HepG2 (cell line): Measurements from ENCODE around the gene ZNF524. TPM values are rescaled to one million over a fixed set of nuclear protein-coding genes. Genes with fewer than 3 reads are reported as not detected.

Source experiments
- ARID5B ChIP-seq: IDR thresholded peaks from 2 replicates; pipeline ENCODE4 v1.4.0; 2020; ENCODE audit warnings: mild to moderate bottlenecking, missing genetic modification reagents
- DRAP1 ChIP-seq: IDR thresholded peaks from 2 replicates; pipeline ENCODE4 v1.6.1; 2016; ENCODE audit warnings: missing genetic modification reagents, missing compliant biosample characterization
- GABPA ChIP-seq, 2 experiments: IDR thresholded peaks; 2 replicates each; pipeline ENCODE4 v1.6.1; 2011 to 2016; ENCODE audit warnings: low read depth in 2 of 2, low read length in 1 of 2, missing biosample characterization in 1 of 2, missing genetic modification characterization in 1 of 2
- ISX ChIP-seq: sonication (generic); formaldehyde crosslinking; conservative IDR thresholded peaks from 2 replicates; pipeline ENCODE4 v1.5.0; 2020; ENCODE audit warnings: missing genetic modification reagents
- KLF11 ChIP-seq: IDR thresholded peaks from 2 replicates; pipeline ENCODE4 v1.6.1; 2016; ENCODE audit warnings: missing compliant biosample characterization
- MTA1 ChIP-seq: sonication (generic); formaldehyde crosslinking; IDR thresholded peaks from 2 replicates; pipeline ENCODE4 v1.4.0; 2020; ENCODE audit warnings: missing genetic modification reagents, mild to moderate bottlenecking, borderline replicate concordance
- NCOA1 ChIP-seq: sonication (generic); formaldehyde crosslinking; IDR thresholded peaks from 2 replicates; pipeline ENCODE4 v1.9.0; 2021; ENCODE audit warnings: missing genetic modification reagents
- POLR2AphosphoS5 ChIP-seq: IDR thresholded peaks from 2 replicates; pipeline ENCODE4 v1.6.1; 2012; ENCODE audit warnings: low read depth, low read length
- RFX1 ChIP-seq: fragments of 450-650 bp; IDR thresholded peaks from 2 replicates; pipeline ENCODE4 v1.6.1; 2017
- SALL1 ChIP-seq: sonication (generic); formaldehyde crosslinking; IDR thresholded peaks from 2 replicates; pipeline ENCODE4 v1.8.0; 2022; ENCODE audit warnings: mild to moderate bottlenecking, missing genetic modification reagents
- SOX13 ChIP-seq, 3 experiments: fragments of 450-650 bp in 1 of 3; sonication (generic) in 1 of 3; formaldehyde crosslinking in 1 of 3; IDR thresholded peaks in 2 of 3; conservative IDR thresholded peaks in 1 of 3; 2 replicates each; pipeline versions ENCODE4 v1.5.0 to v1.6.1; 2016 to 2020; ENCODE audit warnings: antibody characterized with exemption in 1 of 3, mild to moderate bottlenecking in 1 of 3, missing compliant biosample characterization in 1 of 3, missing genetic modification reagents in 1 of 3, moderate library complexity in 1 of 3
- SP4 ChIP-seq: sonication (generic); formaldehyde crosslinking; IDR thresholded peaks from 2 replicates; pipeline ENCODE4 v1.8.1; 2023; ENCODE audit warnings: mild to moderate bottlenecking, missing genetic modification reagents
- TGIF2 ChIP-seq: IDR thresholded peaks from 2 replicates; pipeline ENCODE4 v1.6.1; 2016; ENCODE audit warnings: control low read depth, missing compliant biosample characterization
- THYN1 ChIP-seq: sonication (generic); formaldehyde crosslinking; IDR thresholded peaks from 2 replicates; pipeline ENCODE4 v1.8.1; 2023; ENCODE audit warnings: low read depth, mild to moderate bottlenecking, moderate library complexity, missing genetic modification reagents, borderline replicate concordance
- ZFP36L1 ChIP-seq: sonication (generic); formaldehyde crosslinking; IDR thresholded peaks from 2 replicates; pipeline ENCODE4 v1.8.0; 2022; ENCODE audit warnings: mild to moderate bottlenecking, missing genetic modification reagents, moderate library complexity
- ZMYM3 ChIP-seq: sonication (generic); formaldehyde crosslinking; IDR thresholded peaks from 2 replicates; pipeline ENCODE4 v1.5.1; 2020; ENCODE audit warnings: mild to moderate bottlenecking, missing genetic modification reagents
- ZNF382 ChIP-seq: sonication (generic); formaldehyde crosslinking; IDR thresholded peaks from 2 replicates; pipeline ENCODE4 v1.5.0; 2020; ENCODE audit warnings: missing genetic modification reagents, mild to moderate bottlenecking, borderline replicate concordance
- ZNF639 ChIP-seq: conservative IDR thresholded peaks from 2 replicates; pipeline ENCODE4 v1.6.1; 2018; ENCODE audit warnings: missing genetic modification reagents
- ZNF761 ChIP-seq: sonication (generic); formaldehyde crosslinking; conservative IDR thresholded peaks from 2 replicates; pipeline ENCODE4 v1.4.0; 2020; ENCODE audit warnings: mild to moderate bottlenecking, missing genetic modification reagents
- ZNF784 ChIP-seq: sonication (generic); formaldehyde crosslinking; IDR thresholded peaks from 2 replicates; pipeline ENCODE4 v1.5.1; 2020; ENCODE audit warnings: missing genetic modification reagents, mild to moderate bottlenecking, borderline replicate concordance
- ZUFSP ChIP-seq: sonication (generic); formaldehyde crosslinking; IDR thresholded peaks from 2 replicates; pipeline ENCODE4 v1.9.0; 2021; ENCODE audit warnings: missing genetic modification reagents, mild to moderate bottlenecking, borderline replicate concordance
- polyA plus RNA-seq, 8 experiments: library from polyadenylated mRNA; depleted of rRNA in 3 of 8; stranded (reverse) in 7 of 8; unstranded in 1 of 8; fragments of >200 nt; fragmentation: Illumina TruSeq in 4 of 8; extraction: Trizol in 4 of 8; gene quantifications; 2 replicates each; pipeline versions ENCODE4 v1.2.1 to v1.2.3, GENCODE V29; 2011 to 2016; ENCODE audit warnings: low read depth in 4 of 8, missing spikeins in 1 of 8, mixed read lengths in 1 of 8; ENCODE audit not compliant: insufficient read depth in 1 of 8
- total RNA-seq, 5 experiments: library from RNA; depleted of rRNA; stranded (reverse); fragments of >200 nt; fragmentation: Illumina TruSeq; extraction: Trizol; gene quantifications; 2 replicates each; pipeline ENCODE4 v1.2.3, GENCODE V29; 2016; ENCODE audit warnings: low read depth in 1 of 5

The ZNF524 gene
- total and polyA plus RNA-seq, 2 of the 13 experiments (the other 11 are each of a cell fraction or from before 2014, with no cell fraction given), result 3.2 to 4.6 TPM

GRCh38 chr19:55586976-55587668 lies 13.0 kb upstream of the ZNF524 start (continued):
- no peak for TF ChIP-seq ZFP36L1 (CRISPR knock-in tag)
- no peak for TF ChIP-seq ZUFSP (CRISPR knock-in tag)
- peak; percentile 39; the same call in 1 of the 2 replicates for TF ChIP-seq KLF11 (CRISPR knock-in tag)
- no peak for TF ChIP-seq THYN1 (CRISPR knock-in tag)
- peak; percentile 38; the same call in 1 of the 2 replicates for TF ChIP-seq SALL1 (CRISPR knock-in tag)
- TF ChIP-seq GABPA (IDR thresholded peaks at IDR 0.05; ENCODE audit: low read depth, low read length), result no peak
- 0 out of 2 replicates have a peak, but pooled peaks have one; percentile 35 for TF ChIP-seq GABPA (CRISPR knock-in tag; IDR thresholded peaks at IDR 0.05; ENCODE audit: low read depth)
- TF ChIP-seq TGIF2 (CRISPR knock-in tag), result peak; percentile 54; the same call in 1 of the 2 replicates
- no peak for TF ChIP-seq MTA1 (CRISPR knock-in tag)
- no peak for TF ChIP-seq ZNF639 (CRISPR knock-in tag)
- no peak for TF ChIP-seq ZNF761 (CRISPR knock-in tag)
- TF ChIP-seq ZNF382 (CRISPR knock-in tag), result no peak
- TF ChIP-seq SOX13 (IDR thresholded peaks at IDR 0.05), result no peak
- no peak for TF ChIP-seq SOX13 (CRISPR knock-in tag; conservative IDR thresholded peaks at IDR 0.05 in 1 of 2, IDR thresholded peaks at IDR 0.05 in 1 of 2)
- peak; percentile 53; the same call in 1 of the 2 replicates for TF ChIP-seq ZMYM3 (CRISPR knock-in tag)
- TF ChIP-seq RFX1, result peak; percentile 88
- 0 out of 2 replicates have a peak, but pooled peaks have one; percentile 22 for TF ChIP-seq POLR2AphosphoS5
- TF ChIP-seq ZNF784, result no peak
- peak; percentile 22; the same call in 1 of the 2 replicates for TF ChIP-seq DRAP1 (CRISPR knock-in tag)
- TF ChIP-seq NCOA1 (CRISPR knock-in tag), result no peak
- 0 out of 2 replicates have a peak, but pooled peaks have one; percentile 8 for TF ChIP-seq ARID5B (CRISPR knock-in tag)
- no peak for TF ChIP-seq ISX
- TF ChIP-seq SP4 (CRISPR knock-in tag), result no peak
